GM12878 (cell line): Measurements from ENCODE around the gene ASZ1. TPM values are rescaled to one million over a fixed set of nuclear protein-coding genes. Genes with fewer than 3 reads are reported as not detected.

Experiments used
- ASH2L ChIP-seq: fragments of 300-600, 200-600 bp; sonication (generic); IDR thresholded peaks from 2 replicates; pipeline ENCODE4 v1.6.1; 2017; ENCODE audit warnings: low read depth, mild to moderate bottlenecking, borderline replicate concordance
- BCL11A ChIP-seq: IDR thresholded peaks from 2 replicates; pipeline ENCODE4 v1.6.1; 2011; ENCODE audit warnings: low read depth, low read length
- BRCA1 ChIP-seq: IDR thresholded peaks from 2 replicates; pipeline ENCODE4 v1.6.1; 2011; ENCODE audit warnings: low read depth, low read length, improper control_type of control experiment
- CREM ChIP-seq: IDR thresholded peaks from 2 replicates; pipeline ENCODE4 v1.6.1; 2014; ENCODE audit warnings: antibody characterized with exemption, low read depth
- CUX1 ChIP-seq: IDR thresholded peaks from 2 replicates; pipeline ENCODE4 v1.6.1; 2012; ENCODE audit warnings: improper control_type of control experiment, low read depth, low read length; ENCODE audit not compliant: insufficient replicate concordance
- HDAC2 ChIP-seq: fragments of 200-600 bp; sonication (generic); IDR thresholded peaks from 2 replicates; pipeline ENCODE4 v1.6.1; 2017
- IKZF1 ChIP-seq: fragments of 450-650 bp; conservative IDR thresholded peaks from 2 replicates; pipeline ENCODE4 v1.6.1; 2017; ENCODE audit warnings: antibody characterized with exemption, mild to moderate bottlenecking
- IKZF2 ChIP-seq, 2 experiments: fragments of 450-650 bp; IDR thresholded peaks; 2 replicates each; pipeline ENCODE4 v1.6.1; 2017; ENCODE audit warnings: mild to moderate bottlenecking in 2 of 2, moderate library complexity in 2 of 2
- NR2F1 ChIP-seq: fragments of 450-650 bp; conservative IDR thresholded peaks from 2 replicates; pipeline ENCODE4 v1.6.1; 2017; ENCODE audit warnings: mild to moderate bottlenecking
- POLR2AphosphoS5 ChIP-seq: IDR thresholded peaks from 2 replicates; pipeline ENCODE4 v1.6.1; 2011; ENCODE audit warnings: mild to moderate bottlenecking, low read length, inconsistent platforms
- RBBP5 ChIP-seq: fragments of 200-600 bp; sonication (generic); conservative IDR thresholded peaks from 2 replicates; pipeline ENCODE4 v1.6.1; 2016
- RCOR1 ChIP-seq: conservative IDR thresholded peaks from 2 replicates; pipeline ENCODE4 v1.6.1; 2012; ENCODE audit warnings: low read depth, low read length, improper control_type of control experiment
- RFX5 ChIP-seq: IDR thresholded peaks from 2 replicates; pipeline ENCODE4 v1.6.1; 2011; ENCODE audit warnings: low read depth, low read length, improper control_type of control experiment
- SUZ12 ChIP-seq: fragments of 200-600 bp; sonication (generic); IDR thresholded peaks from one replicate; pipeline ENCODE4 v1.6.1; 2018; ENCODE audit warnings: antibody characterized with exemption, mild to moderate bottlenecking; ENCODE audit not compliant: unreplicated experiment
- YY1 ChIP-seq: IDR thresholded peaks from 2 replicates; pipeline ENCODE4 v1.6.1; 2011; ENCODE audit warnings: low read depth, mild to moderate bottlenecking, low read length
- polyA plus RNA-seq, 11 experiments: library from polyadenylated mRNA; depleted of rRNA in 4 of 11; unstranded in 6 of 11; stranded (reverse) in 5 of 11; fragments of >200 nt; fragmentation: Nextera tagmentation in 4 of 11; fragmentation: Illumina TruSeq in 1 of 11; extraction: Ambion mirVana in 4 of 11; extraction: Trizol in 1 of 11; gene quantifications; 1 replicate in 1 of 11; 2 replicates in 10 of 11; pipeline versions ENCODE4 v1.2.1 to v1.2.3, GENCODE V29; 2011 to 2016; ENCODE audit warnings: inconsistent platforms in 2 of 11, missing spikeins in 2 of 11, low read depth in 1 of 11
- total RNA-seq, 4 experiments: library from RNA; depleted of rRNA in 3 of 4; stranded (reverse); fragments of >200 nt in 3 of 4; fragmentation: Illumina TruSeq in 1 of 4; extraction: Trizol in 1 of 4; gene quantifications; 2 replicates each; pipeline versions ENCODE4 v1.2.1 to v1.2.3, GENCODE V29; 2013 to 2021
- TF ChIP-seq, protein P1 (sequence below): fragments of 450-650 bp; IDR thresholded peaks from 2 replicates; pipeline ENCODE4 v1.6.1; 2016; ENCODE audit warnings: mild to moderate bottlenecking
- TF ChIP-seq, protein P2 (sequence below): fragments of 450-650 bp; IDR thresholded peaks from 2 replicates; pipeline ENCODE4 v1.6.1; 2016; ENCODE audit warnings: mild to moderate bottlenecking, moderate library complexity, borderline replicate concordance
- TF ChIP-seq, protein P3 (sequence below): fragments of 450-650 bp; conservative IDR thresholded peaks from 2 replicates; pipeline ENCODE4 v1.6.1; 2017; ENCODE audit warnings: mild to moderate bottlenecking, moderate library complexity

Gene ASZ1
- total and polyA plus RNA-seq, 10 of the 15 experiments (the other 5 are each of a cell fraction or from before 2014, with no cell fraction given) = 0.04 to 0.09 (median 0.06) TPM; not detected in 5

DNA sequence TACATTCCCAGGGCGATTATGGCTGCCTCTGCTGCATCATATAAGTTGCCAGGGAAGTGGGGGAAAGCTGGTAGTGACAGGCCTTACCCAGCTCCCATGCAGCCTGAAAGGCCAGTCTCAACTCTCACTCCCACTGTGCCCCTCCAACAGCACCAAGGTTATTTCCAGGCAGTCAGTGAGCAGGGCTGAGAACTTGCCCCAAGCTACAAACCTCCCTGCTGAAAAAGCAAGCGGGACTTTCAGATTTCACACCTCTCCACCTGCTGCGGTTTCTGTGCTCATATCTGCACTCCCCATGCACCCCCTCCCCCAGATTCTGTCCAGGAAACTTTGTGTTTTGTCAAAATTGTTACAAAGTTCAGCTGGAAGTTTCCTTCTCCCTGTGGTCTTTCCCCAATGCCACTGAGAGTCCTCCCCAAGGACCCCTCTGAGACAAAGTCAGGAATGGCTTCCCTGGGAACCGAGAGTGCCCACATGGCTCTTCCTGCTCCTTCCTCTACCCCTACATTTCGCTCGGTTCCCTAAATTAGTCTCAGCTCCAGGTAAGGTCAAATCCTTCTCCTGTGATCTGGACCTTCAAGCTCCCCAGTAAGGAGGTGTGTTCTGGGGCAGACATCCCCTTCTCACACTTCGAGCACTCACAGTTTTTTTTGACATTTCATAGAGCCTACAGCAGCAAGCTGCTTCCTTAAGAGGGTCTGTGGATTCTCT, 79.2 kb downstream of the ASZ1 start (continued):
- TF ChIP-seq CREM (peak; percentile 54), RBBP5 (no peak), RCOR1 (0 out of 2 replicates have a peak, but pooled peaks have one; percentile 66), HDAC2 (no peak), IKZF1 (peak; percentile 99), POLR2AphosphoS5 (peak; percentile 32; the same call in 1 of the 2 replicates), ASH2L (no peak), SUZ12 (no peak), RFX5 (0 out of 2 replicates have a peak, but pooled peaks have one; percentile 4), YY1 (peak; percentile 57), BRCA1 (no peak), NR2F1 (peak; percentile 89), CUX1 (peak; percentile 19), BCL11A (peak; percentile 88), IKZF2 (IDR thresholded peaks at IDR 0.05) (peak; percentile 99)
- TF ChIP-seq, protein P1, sequence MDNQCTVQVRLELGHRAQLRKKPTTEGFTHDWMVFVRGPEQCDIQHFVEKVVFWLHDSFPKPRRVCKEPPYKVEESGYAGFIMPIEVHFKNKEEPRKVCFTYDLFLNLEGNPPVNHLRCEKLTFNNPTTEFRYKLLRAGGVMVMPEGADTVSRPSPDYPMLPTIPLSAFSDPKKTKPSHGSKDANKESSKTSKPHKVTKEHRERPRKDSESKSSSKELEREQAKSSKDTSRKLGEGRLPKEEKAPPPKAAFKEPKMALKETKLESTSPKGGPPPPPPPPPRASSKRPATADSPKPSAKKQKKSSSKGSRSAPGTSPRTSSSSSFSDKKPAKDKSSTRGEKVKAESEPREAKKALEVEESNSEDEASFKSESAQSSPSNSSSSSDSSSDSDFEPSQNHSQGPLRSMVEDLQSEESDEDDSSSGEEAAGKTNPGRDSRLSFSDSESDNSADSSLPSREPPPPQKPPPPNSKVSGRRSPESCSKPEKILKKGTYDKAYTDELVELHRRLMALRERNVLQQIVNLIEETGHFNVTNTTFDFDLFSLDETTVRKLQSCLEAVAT = peak; percentile 88
- TF ChIP-seq, protein P2, sequence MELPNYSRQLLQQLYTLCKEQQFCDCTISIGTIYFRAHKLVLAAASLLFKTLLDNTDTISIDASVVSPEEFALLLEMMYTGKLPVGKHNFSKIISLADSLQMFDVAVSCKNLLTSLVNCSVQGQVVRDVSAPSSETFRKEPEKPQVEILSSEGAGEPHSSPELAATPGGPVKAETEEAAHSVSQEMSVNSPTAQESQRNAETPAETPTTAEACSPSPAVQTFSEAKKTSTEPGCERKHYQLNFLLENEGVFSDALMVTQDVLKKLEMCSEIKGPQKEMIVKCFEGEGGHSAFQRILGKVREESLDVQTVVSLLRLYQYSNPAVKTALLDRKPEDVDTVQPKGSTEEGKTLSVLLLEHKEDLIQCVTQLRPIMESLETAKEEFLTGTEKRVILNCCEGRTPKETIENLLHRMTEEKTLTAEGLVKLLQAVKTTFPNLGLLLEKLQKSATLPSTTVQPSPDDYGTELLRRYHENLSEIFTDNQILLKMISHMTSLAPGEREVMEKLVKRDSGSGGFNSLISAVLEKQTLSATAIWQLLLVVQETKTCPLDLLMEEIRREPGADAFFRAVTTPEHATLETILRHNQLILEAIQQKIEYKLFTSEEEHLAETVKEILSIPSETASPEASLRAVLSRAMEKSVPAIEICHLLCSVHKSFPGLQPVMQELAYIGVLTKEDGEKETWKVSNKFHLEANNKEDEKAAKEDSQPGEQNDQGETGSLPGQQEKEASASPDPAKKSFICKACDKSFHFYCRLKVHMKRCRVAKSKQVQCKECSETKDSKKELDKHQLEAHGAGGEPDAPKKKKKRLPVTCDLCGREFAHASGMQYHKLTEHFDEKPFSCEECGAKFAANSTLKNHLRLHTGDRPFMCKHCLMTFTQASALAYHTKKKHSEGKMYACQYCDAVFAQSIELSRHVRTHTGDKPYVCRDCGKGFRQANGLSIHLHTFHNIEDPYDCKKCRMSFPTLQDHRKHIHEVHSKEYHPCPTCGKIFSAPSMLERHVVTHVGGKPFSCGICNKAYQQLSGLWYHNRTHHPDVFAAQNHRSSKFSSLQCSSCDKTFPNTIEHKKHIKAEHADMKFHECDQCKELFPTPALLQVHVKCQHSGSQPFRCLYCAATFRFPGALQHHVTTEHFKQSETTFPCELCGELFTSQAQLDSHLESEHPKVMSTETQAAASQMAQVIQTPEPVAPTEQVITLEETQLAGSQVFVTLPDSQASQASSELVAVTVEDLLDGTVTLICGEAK = no peak; the same call in 1 of the 2 replicates
- TF ChIP-seq, protein P3, sequence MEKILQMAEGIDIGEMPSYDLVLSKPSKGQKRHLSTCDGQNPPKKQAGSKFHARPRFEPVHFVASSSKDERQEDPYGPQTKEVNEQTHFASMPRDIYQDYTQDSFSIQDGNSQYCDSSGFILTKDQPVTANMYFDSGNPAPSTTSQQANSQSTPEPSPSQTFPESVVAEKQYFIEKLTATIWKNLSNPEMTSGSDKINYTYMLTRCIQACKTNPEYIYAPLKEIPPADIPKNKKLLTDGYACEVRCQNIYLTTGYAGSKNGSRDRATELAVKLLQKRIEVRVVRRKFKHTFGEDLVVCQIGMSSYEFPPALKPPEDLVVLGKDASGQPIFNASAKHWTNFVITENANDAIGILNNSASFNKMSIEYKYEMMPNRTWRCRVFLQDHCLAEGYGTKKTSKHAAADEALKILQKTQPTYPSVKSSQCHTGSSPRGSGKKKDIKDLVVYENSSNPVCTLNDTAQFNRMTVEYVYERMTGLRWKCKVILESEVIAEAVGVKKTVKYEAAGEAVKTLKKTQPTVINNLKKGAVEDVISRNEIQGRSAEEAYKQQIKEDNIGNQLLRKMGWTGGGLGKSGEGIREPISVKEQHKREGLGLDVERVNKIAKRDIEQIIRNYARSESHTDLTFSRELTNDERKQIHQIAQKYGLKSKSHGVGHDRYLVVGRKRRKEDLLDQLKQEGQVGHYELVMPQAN = peak; percentile 35; the same call in 1 of the 2 replicates
